Esophagus mucosa (tissue), 1 donor: Measurements from ENCODE around the gene PHGDH. TPM values are rescaled to one million over a fixed set of nuclear protein-coding genes. Genes with fewer than 3 reads are reported as not detected.

Experiments used
- total RNA-seq: library from RNA; stranded (reverse); gene quantifications from one replicate; pipeline ENCODE4 v1.2.4, GENCODE V29; 2023
- donor health status: DM: yes; HTN: yes; CAD: no.

PHGDH gene
- total RNA-seq, 1 donor from 2014 or later: 108 TPM

Other genes starting within 250 kb of the PHGDH start
- not detected for gene HSD3B1, start 204.7 kb upstream of the PHGDH start, total RNA-seq
- gene ZNF697, start 63.7 kb upstream of the PHGDH start, total RNA-seq: 1.00 TPM
- 0.76 TPM for gene HMGCS2, start 57.0 kb downstream of the PHGDH start, total RNA-seq
- gene REG4, start 99.5 kb downstream of the PHGDH start, total RNA-seq: not detected
- not detected for gene ADAM30, start 184.6 kb downstream of the PHGDH start, total RNA-seq